ENCODE results near the gene TMEM82.
A peak's percentile ranks its signal among the peaks of the same experiment; 100 is the strongest.
"Not testable (repeated sequence)": the region's sequence is repeated elsewhere in the genome, so short reads cannot be mapped to it uniquely, and the experiment has no call there.

Gene TMEM82

GRCh38 chr1:15742339-15742801 lies at the start of gene TMEM82:
TSS of gene TMEM82 (plus strand) at chr1:15742499. CDS start at chr1:15742560, 61 bp downstream.
- DNase-seq: no peak

GRCh38 chr1:15693371-15693770 lies 48.9 kb upstream of the TMEM82 start:
- DNase-seq: no peak

GRCh38 chr1:15696956-15697521 lies 45.3 kb upstream of the TMEM82 start:
- peak; percentile 45 for DNase-seq

- no peak for DNase-seq
Measured at GRCh38 chr1:15698201-15698600, 44.1 kb upstream of the TMEM82 start.

GRCh38 chr1:15699321-15699720 lies 43.0 kb upstream of the TMEM82 start:
- DNase-seq: not testable (repeated sequence)

- no peak for DNase-seq
Measured at GRCh38 chr1:15700508-15700907, 41.8 kb upstream of the TMEM82 start.

- no peak for DNase-seq
Measured at GRCh38 chr1:15701784-15702183, 40.5 kb upstream of the TMEM82 start.

GRCh38 chr1:15702722-15703550 lies 39.4 kb upstream of the TMEM82 start:
- no peak for DNase-seq

GRCh38 chr1:15703562-15703961 lies 38.7 kb upstream of the TMEM82 start:
- no peak for DNase-seq

- no peak for DNase-seq
Measured at GRCh38 chr1:15704526-15705183, 37.6 kb upstream of the TMEM82 start.

- DNase-seq: no peak
Measured at GRCh38 chr1:15705184-15705566, 37.1 kb upstream of the TMEM82 start.

- DNase-seq: no peak
Measured at GRCh38 chr1:15706751-15707150, 35.5 kb upstream of the TMEM82 start.

GRCh38 chr1:15707239-15707925 lies 34.9 kb upstream of the TMEM82 start:
- no peak for DNase-seq

GRCh38 chr1:15708486-15709137 lies 33.7 kb upstream of the TMEM82 start:
- DNase-seq: no peak

GRCh38 chr1:15709226-15709625 lies 33.1 kb upstream of the TMEM82 start:
- no peak for DNase-seq

GRCh38 chr1:15712168-15712567 lies 30.1 kb upstream of the TMEM82 start:
- DNase-seq: no peak

GRCh38 chr1:15714406-15715136 lies 27.7 kb upstream of the TMEM82 start:
- no peak for DNase-seq

- DNase-seq: no peak
Measured at GRCh38 chr1:15717418-15718125, 24.7 kb upstream of the TMEM82 start.

- no peak for DNase-seq
Measured at GRCh38 chr1:15718199-15718601, 24.1 kb upstream of the TMEM82 start.

- no peak for DNase-seq
Measured at GRCh38 chr1:15719381-15720120, 22.7 kb upstream of the TMEM82 start.

GRCh38 chr1:15720861-15721260 lies 21.4 kb upstream of the TMEM82 start:
- no peak for DNase-seq
